ENCODE data around the gene ARHGAP44.

- no peak for TF ChIP-seq EP300 (conservative IDR thresholded peaks at IDR 0.05; ENCODE audit: poor library complexity, severe bottlenecking)
- no peak for TF ChIP-seq POLR2AphosphoS5 (IDR thresholded peaks at IDR 0.05)
- no peak for TF ChIP-seq EZH2 (IDR thresholded peaks at IDR 0.05; ENCODE audit: borderline replicate concordance, insufficient read depth, low read length, poor library complexity, severe bottlenecking)
- TF ChIP-seq CTCF (IDR thresholded peaks at IDR 0.05; ENCODE audit: poor library complexity, severe bottlenecking) = no peak
Measured at GRCh38 chr17:12739500-12739899, 49.8 kb upstream of the ARHGAP44 start.
